Activated T-cell treated with anti-CD3 and anti-CD28 coated beads, Interleukin-2, amount 50 U/mL, for 72 hours (primary cell): ENCODE results near the gene LAGE3. TPM values are rescaled to one million over a fixed set of nuclear protein-coding genes. Genes with fewer than 3 reads are reported as not detected.

Experiments used
- ATAC-seq, 2 donors: fragments of 150-1000 bp; cut with Tn5 transposase; replicated peaks in 1 of 2; 2 replicates each; pipeline ENCODE4 v1.10.0; 2021; ENCODE audit warnings: moderate library complexity in 2 of 2, mild to moderate bottlenecking in 1 of 2
- DNase-seq, 2 donors: peaks; one replicate each; pipeline ENCODE4 v3.0.0; 2021 to 2022; ENCODE audit warnings: mixed read lengths in 1 of 2
- H3K27ac Mint-ChIP-seq: one replicate; pipeline ENCODE4 v1.8.0; 2022; ENCODE audit warnings: mild to moderate bottlenecking, moderate library complexity, mixed read lengths
- H3K27me3 Mint-ChIP-seq: one replicate; pipeline ENCODE4 v1.8.0; 2022; ENCODE audit warnings: low read depth, mixed read lengths
- H3K36me3 Mint-ChIP-seq, 2 donors: one replicate each; pipeline ENCODE4 v1.8.0; 2022; ENCODE audit warnings: mixed read lengths in 2 of 2, mild to moderate bottlenecking in 1 of 2; ENCODE audit not compliant: insufficient read depth in 2 of 2
- H3K4me1 Mint-ChIP-seq: one replicate; pipeline ENCODE4 v1.8.0; 2022; ENCODE audit warnings: low read depth, mixed read lengths
- H3K4me3 Mint-ChIP-seq, 2 donors: one replicate each; pipeline ENCODE4 v1.8.0; 2022; ENCODE audit warnings: mild to moderate bottlenecking in 2 of 2, mixed read lengths in 2 of 2, moderate library complexity in 2 of 2
- H3K9me3 Mint-ChIP-seq, 2 donors: one replicate each; pipeline ENCODE4 v1.8.0; 2022; ENCODE audit warnings: mixed read lengths in 2 of 2
- total RNA-seq, 2 donors: library from RNA; stranded (reverse); gene quantifications; one replicate each; pipeline ENCODE4 v1.2.3, GENCODE V29; 2022

LAGE3 gene
- total RNA-seq, 2 donors from 2014 or later = 34.3 to 35.8 TPM

DNA sequence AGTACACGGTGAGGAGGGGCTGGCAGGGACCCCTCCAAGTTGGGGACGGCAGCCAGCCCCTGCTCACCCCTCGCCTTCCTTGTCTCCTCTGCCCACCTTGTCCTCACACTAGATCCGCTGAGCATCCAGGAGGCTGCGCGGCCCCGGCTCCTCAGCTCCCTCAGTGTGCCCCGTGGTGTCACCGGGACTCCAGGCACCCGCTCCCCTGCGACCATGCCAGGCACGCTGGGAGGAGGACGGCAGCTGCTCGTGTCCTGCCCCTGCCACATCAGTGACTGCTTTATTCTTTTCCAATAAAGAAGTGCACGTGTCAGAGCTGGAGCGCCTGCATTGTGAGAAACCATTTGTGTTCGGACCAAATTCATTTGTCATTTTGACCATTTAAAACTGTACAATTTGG is 28.8 kb downstream of the LAGE3 start:
- no peak overlapping the region for H3K4me3 Mint-ChIP-seq
- no peaks in the 10 kb centered on the region for H3K4me1 Mint-ChIP-seq
- H3K36me3 Mint-ChIP-seq = peaks cover 0 to 5% of the 10 kb centered on the region in 2 donors
- no peak overlapping the region for H3K27ac Mint-ChIP-seq
- ATAC-seq = no peak
- H3K27me3 Mint-ChIP-seq = peaks cover 8% of the 10 kb centered on the region
- no peaks in the 10 kb centered on the region for H3K9me3 Mint-ChIP-seq
- DNase-seq = no peak

DNA sequence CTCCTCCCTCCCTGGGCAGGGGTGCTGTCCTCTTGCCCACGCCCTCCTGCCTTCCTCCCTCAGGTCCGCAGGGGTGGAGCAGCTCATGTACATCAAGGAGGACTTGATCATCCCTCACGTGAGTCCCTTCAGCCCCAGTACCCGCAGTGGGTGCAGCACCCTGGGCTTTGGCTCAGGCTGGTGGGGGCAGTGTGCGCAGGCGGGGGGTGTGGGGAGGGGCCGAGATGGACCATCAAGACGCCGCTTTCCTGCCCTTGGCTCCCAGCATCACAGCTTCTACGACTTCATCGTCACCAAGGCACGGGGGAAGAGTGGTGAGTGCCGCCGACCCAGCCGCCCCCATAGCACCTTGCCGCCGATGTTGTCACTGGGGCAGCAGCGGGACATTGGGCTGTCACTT is 29.5 kb downstream of the LAGE3 start:
- Mint-ChIP-seq H3K36me3 (peaks cover 0 to 4% of the 10 kb centered on the region in 2 donors), H3K4me1 (no peaks in the 10 kb centered on the region), H3K27ac (no peak overlapping the region), H3K9me3 (no peaks in the 10 kb centered on the region), H3K27me3 (peaks cover 8% of the 10 kb centered on the region), H3K4me3 (no peak overlapping the region)
- ATAC-seq (no peak), DNase-seq (no peak)

DNA sequence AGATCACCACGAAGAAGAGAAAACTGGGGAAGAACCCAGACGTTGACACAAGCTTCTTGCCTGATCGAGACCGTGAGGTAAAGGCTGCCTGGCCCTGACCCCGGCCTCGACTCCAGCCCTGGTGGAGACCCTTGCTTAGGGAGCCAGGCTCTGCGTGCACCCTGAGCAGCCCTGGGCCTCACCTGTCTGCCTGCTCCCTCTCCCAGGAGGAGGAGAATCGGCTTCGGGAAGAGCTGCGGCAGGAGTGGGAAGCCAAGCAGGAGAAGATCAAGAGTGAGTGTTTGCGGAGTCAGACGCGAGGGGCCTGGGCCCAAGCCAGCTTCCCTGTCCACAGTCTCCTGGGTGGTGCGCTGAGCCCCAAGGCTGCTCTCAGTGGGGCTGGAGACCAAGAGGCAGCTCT is 30.6 kb downstream of the LAGE3 start:
- H3K27me3 Mint-ChIP-seq = peaks cover 7% of the 10 kb centered on the region
- no peak overlapping the region for H3K27ac Mint-ChIP-seq
- no peak for ATAC-seq
- H3K4me3 Mint-ChIP-seq = no peak overlapping the region
- no peaks in the 10 kb centered on the region for H3K4me1 Mint-ChIP-seq
- H3K9me3 Mint-ChIP-seq = no peaks in the 10 kb centered on the region
- DNase-seq = no peak
- H3K36me3 Mint-ChIP-seq = peaks cover 0 to 3% of the 10 kb centered on the region in 2 donors

DNA sequence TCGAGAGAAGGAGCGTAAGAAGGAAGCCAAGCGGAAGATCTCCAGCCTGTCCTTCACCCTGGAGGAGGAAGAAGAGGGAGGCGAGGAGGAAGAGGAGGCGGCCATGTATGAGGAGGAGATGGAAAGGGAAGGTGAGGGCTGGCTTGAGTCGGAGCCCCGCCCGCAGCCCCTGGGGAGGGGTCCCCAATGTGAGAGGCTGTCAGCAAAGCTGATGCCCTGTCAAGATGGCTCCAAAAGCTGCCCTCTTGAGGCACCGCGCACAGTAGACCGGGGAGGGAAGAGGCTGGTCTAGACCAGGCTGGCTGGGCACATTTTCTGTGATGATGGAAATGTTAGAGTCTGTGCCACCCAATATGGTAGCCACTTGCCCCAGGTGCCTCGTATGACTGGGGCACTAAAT is 32.7 kb downstream of the LAGE3 start:
- no peaks in the 10 kb centered on the region for H3K9me3 Mint-ChIP-seq
- DNase-seq (no peak), ATAC-seq (no peak)
- peaks cover 0 to 6% of the 10 kb centered on the region in 2 donors for H3K36me3 Mint-ChIP-seq
- no peaks in the 10 kb centered on the region for H3K27me3 Mint-ChIP-seq
- no peaks in the 10 kb centered on the region for H3K4me1 Mint-ChIP-seq
- H3K4me3 Mint-ChIP-seq = no peak overlapping the region
- no peak overlapping the region for H3K27ac Mint-ChIP-seq

DNA sequence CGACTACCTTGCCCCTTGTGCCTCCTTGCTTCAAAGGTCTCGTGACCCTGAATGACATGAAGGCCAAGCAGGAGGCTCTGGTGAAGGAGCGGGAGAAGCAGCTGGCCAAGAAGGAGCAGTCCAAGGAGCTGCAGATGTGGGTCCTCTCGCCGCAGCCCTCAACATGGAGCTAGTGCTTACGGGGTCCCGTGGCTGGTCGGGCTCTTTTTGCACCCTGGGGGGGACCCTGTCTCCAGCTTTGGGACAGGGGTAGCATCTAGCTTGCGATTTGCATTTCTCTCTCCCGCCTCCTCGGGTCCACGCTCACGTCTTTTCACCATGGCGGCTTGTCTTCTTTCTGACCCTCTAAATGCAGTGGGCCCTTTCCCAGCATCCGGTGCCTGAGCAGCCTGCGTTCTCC is 33.3 kb downstream of the LAGE3 start:
- Mint-ChIP-seq H3K4me3 (peak overlapping the region in 1 of 2 donors; percentile 46), H3K27ac (no peak overlapping the region), H3K9me3 (no peaks in the 10 kb centered on the region)

DNA sequence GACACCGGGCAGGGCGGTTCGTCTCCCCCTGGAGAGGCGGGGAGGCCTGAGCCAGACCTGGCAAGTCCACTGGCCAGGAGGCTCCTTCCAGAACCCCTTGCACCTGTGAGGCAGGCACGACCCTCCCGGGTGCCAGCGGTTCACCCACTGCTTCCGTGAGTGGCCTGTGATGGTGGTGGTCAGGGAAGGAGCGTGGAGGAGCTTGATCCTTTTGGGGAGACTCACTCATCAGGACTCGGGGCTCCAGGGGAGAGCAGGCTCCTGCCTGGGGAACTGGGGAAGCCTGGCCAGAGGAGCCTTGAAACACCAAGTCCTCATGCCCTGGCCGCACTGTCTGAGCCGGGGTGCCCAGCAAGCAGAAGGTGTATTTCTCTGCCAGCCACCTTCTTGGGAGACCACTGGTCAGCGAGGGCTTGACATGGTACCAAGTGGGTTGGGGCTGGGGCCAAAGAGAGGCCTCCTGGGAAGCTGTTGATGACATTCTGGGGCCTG is 34.3 kb downstream of the LAGE3 start:
- H3K36me3 Mint-ChIP-seq = peaks cover 0 to 6% of the 10 kb centered on the region in 2 donors
- H3K4me3 Mint-ChIP-seq = peak overlapping the region; percentile 55 to 56
- no peak for DNase-seq
- no peaks in the 10 kb centered on the region for H3K9me3 Mint-ChIP-seq
- H3K27ac Mint-ChIP-seq = no peak overlapping the region
- H3K27me3 Mint-ChIP-seq = no peaks in the 10 kb centered on the region
- ATAC-seq = no peak
- H3K4me1 Mint-ChIP-seq = no peaks in the 10 kb centered on the region

More for the DNA sequence above, 33.3 kb downstream of the LAGE3 start:
- Mint-ChIP-seq H3K36me3 (peaks cover 0 to 6% of the 10 kb centered on the region in 2 donors), H3K27me3 (no peaks in the 10 kb centered on the region), H3K4me1 (no peaks in the 10 kb centered on the region)
- ATAC-seq = no peak
- no peak for DNase-seq

DNA sequence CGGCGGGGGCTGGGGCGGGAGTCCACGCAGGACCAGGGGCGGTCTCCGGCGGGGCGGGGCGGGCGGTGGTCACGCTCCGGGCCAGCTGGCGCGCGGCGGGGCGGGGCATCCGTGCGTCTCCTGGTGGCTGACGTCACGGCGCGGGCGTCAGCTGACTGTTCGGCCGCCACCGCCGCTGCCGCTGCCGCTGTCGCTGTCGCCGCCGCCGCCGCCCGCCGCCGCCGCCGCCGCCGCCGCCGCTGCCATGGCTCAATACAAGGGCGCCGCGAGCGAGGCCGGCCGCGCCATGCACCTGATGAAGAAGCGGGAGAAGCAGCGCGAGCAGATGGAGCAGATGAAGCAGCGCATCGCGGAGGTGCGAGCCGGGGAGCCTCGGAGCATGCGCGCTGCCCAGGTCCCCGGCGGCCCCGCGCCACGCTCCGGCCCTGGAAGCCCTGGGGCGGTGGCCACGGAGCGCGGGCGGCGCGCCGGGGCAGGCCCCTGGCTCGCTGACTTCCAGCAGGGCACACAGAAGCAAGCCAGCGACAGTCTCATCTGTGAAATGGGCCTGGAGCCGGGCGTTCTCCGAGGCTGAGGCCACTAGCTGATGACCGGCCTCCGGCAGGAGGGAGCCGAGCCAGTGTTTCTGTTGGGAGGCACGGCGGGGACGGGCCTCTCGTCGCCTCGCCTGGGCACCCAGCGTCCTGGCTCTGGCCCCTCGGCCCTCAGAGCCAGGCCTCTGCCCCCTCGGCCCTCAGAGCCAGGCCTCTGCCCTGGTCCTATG is 34.9 kb downstream of the LAGE3 start, which contains the start of gene FAM50A:
TSS of gene FAM50A (plus strand) at position 150 of the 763 bp plus-strand sequence. CDS start at position 245, 95 bp downstream.
- H3K4me3 Mint-ChIP-seq = peak within 1 kb of the TSS; percentile 77 to 81
- peaks cover 0 to 6% of the 10 kb centered on the region in 2 donors for H3K36me3 Mint-ChIP-seq
- H3K27ac Mint-ChIP-seq = no peak within 1 kb of the TSS
- H3K27me3 Mint-ChIP-seq = no peaks in the 10 kb centered on the region
- H3K4me1 Mint-ChIP-seq = no peaks in the 10 kb centered on the region
- peak; percentile 79 to 84 for DNase-seq
- H3K9me3 Mint-ChIP-seq = no peaks in the 10 kb centered on the region
- ATAC-seq = peak; percentile 91 to 95

DNA sequence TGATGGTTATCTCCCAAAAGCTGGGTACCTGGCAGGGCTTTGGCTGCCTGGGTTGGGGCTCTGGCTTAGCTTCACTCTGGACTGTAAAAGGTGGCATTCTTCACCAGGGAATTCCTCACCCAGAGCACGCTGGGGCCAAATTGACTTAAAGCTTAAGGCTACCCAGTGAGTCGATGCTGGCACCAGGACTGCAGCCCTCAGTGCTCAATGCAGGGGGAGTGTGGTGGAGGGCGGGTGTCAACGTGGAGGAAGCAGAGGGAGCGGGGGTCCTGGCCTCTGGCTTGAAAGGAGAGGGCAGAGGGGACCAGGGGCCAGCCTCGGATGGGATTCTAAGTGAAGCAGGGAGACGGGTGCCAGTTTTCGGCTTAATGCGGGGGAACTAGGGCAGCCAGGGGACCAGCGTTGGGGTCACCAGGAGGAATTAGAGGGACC is 35.6 kb downstream of the LAGE3 start:
- DNase-seq = no peak
- peak overlapping the region; percentile 63 to 81 for H3K4me3 Mint-ChIP-seq
- ATAC-seq = peak; percentile 2 to 3
- no peaks in the 10 kb centered on the region for H3K27me3 Mint-ChIP-seq
- H3K36me3 Mint-ChIP-seq = peaks cover 0 to 6% of the 10 kb centered on the region in 2 donors
- no peaks in the 10 kb centered on the region for H3K9me3 Mint-ChIP-seq
- peaks cover 2% of the 10 kb centered on the region for H3K4me1 Mint-ChIP-seq
- no peak overlapping the region for H3K27ac Mint-ChIP-seq

DNA sequence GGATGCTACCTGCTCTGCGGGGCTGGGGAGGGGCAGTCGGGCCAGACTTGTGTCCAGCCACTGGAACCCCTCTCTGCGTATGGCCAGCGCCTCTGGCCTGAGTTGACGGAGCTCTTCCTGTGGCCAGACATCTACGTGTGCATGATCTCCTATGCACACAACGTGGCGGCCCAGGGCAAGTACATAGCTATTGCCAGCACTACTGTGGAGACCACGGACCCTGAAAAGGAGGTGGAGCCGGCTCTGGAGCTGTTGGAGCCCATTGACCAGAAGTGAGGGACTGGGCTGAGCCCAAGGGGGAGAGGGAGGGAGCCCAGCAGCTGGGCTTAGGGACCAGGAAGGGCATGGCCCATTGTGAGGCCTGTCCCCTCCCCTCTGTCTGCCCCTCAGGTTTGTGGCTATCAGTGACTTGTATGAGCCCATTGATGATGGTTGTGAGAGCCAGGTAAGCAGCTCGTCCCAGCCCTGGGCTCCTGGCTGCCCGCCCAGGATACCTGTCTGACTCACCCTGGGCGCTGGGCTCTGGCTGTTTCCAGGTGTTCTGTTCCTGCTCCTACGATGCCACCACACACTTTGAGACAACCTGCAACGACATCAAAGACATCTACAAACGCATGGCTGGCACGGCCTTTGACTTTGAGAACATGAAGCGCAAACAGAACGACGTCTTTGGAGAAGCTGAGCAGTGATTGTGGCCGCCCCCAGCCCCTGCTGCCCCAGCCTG is 36.9 kb downstream of the LAGE3 start:
- DNase-seq (no peak), ATAC-seq (no peak)
- H3K4me1 Mint-ChIP-seq = peaks cover 7% of the 10 kb centered on the region
- no peaks in the 10 kb centered on the region for H3K27me3 Mint-ChIP-seq
- no peaks in the 10 kb centered on the region for H3K9me3 Mint-ChIP-seq
- no peak overlapping the region for H3K27ac Mint-ChIP-seq
- peaks cover 3 to 12% of the 10 kb centered on the region in 2 donors for H3K36me3 Mint-ChIP-seq
- H3K4me3 Mint-ChIP-seq = no peak overlapping the region

DNA sequence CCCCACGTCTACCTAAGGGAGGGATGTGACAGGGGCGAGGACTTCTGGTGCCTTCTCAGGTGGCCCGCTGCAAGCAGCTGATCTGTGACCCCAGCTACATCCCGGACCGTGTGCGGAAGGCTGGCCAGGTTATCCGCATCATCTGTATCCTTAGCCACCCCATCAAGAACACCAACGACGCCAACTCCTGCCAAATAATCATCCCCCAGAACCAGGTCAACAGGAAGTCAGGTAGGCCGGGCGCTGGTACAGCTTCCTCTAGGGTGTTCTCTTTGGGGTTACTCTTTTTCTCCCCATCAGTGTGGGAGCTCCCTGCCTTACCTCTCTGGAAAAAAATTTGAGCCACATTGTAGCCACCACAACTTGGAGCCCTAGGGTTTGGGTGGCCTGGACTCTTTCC is 37.5 kb downstream of the LAGE3 start:
- Mint-ChIP-seq H3K36me3 (peaks cover 3 to 12% of the 10 kb centered on the region in 2 donors), H3K4me1 (peaks cover 7% of the 10 kb centered on the region), H3K4me3 (no peak overlapping the region), H3K27me3 (no peaks in the 10 kb centered on the region), H3K27ac (no peak overlapping the region), H3K9me3 (no peaks in the 10 kb centered on the region)
- ATAC-seq (no peak), DNase-seq (no peak)

DNA sequence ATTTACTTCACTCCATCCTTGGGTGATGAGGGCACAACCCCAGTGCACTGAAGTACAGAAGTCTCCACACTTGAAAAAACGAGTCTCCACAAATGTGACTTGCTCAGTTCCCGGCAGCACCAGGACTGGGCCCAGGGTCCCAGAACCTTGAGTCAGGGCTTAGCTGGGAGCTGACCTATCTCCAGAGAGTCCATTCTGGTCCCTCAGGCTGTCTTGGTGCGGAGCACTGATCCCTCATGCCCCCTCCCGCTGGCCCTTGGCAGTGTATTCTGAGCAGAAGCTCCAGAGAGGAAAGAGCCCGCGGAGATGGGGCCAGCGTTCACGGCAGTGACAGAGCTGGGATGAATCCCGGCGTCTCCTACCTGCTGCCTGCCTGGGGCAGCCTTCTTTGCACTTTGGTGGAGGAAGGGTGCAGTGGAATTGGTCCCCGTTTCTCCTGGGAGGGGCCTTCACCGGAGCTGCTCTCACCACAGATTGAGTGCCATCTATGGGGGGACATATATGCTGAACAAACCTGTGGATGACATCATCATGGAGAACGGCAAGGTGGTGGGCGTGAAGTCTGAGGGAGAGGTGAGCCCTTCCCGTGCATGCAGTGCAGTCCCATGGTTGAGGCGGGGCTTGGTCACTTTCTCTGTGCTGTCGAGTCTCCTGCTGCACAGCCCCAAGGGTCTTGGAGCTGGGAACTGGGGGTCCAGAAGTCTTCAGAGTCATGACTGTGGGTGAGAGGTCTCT is 38.3 kb downstream of the LAGE3 start:
- no peak overlapping the region for H3K4me3 Mint-ChIP-seq
- no peak overlapping the region for H3K27ac Mint-ChIP-seq
- DNase-seq (no peak), ATAC-seq (no peak)
- H3K27me3 Mint-ChIP-seq = no peaks in the 10 kb centered on the region
- H3K9me3 Mint-ChIP-seq = no peaks in the 10 kb centered on the region
- H3K4me1 Mint-ChIP-seq = peaks cover 14% of the 10 kb centered on the region
- H3K36me3 Mint-ChIP-seq = peaks cover 3 to 12% of the 10 kb centered on the region in 2 donors

DNA sequence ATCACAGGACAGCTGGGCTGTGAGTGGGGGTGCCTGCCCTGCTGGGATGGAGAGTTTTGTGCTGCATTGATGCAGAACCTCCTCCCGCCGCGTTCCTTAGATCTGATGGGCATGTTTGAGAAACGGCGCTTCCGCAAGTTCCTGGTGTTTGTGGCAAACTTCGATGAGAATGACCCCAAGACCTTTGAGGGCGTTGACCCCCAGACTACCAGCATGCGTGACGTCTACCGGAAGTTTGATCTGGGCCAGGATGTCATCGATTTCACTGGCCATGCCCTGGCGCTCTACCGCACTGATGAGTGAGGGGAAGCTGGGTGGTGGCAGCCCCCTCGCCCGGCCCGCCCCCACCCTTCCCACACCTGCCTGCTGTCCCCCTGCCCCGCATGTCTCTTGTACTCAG is 39.2 kb downstream of the LAGE3 start:
- no peak for DNase-seq
- peaks cover 3 to 12% of the 10 kb centered on the region in 2 donors for H3K36me3 Mint-ChIP-seq
- no peak overlapping the region for H3K4me3 Mint-ChIP-seq
- peaks cover 14% of the 10 kb centered on the region for H3K4me1 Mint-ChIP-seq
- H3K27me3 Mint-ChIP-seq = no peaks in the 10 kb centered on the region
- ATAC-seq = no peak
- H3K27ac Mint-ChIP-seq = no peak overlapping the region
- no peaks in the 10 kb centered on the region for H3K9me3 Mint-ChIP-seq
